ENCODE measurements around the gene CDH26.
"Not testable (repeated sequence)": the region's sequence is repeated elsewhere in the genome, so short reads cannot be mapped to it uniquely, and the experiment has no call there.

CDH26 gene

GRCh38 chr20:60041436-60042165, 83.4 kb downstream of the CDH26 start:
- DNase-seq (ENCODE audit: low read depth in 2 of 2, low spot score in 1 of 2) = not testable (repeated sequence)

GRCh38 chr20:60043435-60043834, 85.2 kb downstream of the CDH26 start:
- DNase-seq (ENCODE audit: low read depth in 2 of 2, low spot score in 1 of 2) = no peak

GRCh38 chr20:60046011-60046413, 87.8 kb downstream of the CDH26 start:
- DNase-seq (ENCODE audit: low read depth in 2 of 2, low spot score in 1 of 2) = no peak

DNA sequence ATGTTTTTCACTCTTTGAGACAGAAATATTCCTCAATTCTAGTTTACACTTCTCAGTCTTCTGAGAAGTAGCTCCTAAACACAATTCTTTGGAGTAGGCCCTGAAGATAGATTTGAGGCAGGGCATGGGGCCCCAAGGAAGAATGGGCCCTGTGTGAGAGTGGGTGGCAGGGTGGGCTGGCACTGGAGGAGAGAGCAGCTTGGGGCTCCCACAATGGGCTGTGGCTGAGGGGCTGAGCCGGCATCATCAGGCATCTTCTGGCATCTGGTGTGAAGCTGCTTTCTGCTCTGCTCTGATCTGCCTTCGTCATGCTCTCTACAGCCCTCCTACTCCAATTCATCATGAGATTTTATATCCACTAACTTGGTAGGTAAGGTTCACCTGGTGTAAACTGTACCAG, 88.2 kb downstream of the CDH26 start:
- no peak for DNase-seq (ENCODE audit: low read depth in 2 of 2, low spot score in 1 of 2)

GRCh38 chr20:60046860-60047259, 88.6 kb downstream of the CDH26 start:
- no peak for DNase-seq (ENCODE audit: low read depth in 2 of 2, low spot score in 1 of 2)

DNA sequence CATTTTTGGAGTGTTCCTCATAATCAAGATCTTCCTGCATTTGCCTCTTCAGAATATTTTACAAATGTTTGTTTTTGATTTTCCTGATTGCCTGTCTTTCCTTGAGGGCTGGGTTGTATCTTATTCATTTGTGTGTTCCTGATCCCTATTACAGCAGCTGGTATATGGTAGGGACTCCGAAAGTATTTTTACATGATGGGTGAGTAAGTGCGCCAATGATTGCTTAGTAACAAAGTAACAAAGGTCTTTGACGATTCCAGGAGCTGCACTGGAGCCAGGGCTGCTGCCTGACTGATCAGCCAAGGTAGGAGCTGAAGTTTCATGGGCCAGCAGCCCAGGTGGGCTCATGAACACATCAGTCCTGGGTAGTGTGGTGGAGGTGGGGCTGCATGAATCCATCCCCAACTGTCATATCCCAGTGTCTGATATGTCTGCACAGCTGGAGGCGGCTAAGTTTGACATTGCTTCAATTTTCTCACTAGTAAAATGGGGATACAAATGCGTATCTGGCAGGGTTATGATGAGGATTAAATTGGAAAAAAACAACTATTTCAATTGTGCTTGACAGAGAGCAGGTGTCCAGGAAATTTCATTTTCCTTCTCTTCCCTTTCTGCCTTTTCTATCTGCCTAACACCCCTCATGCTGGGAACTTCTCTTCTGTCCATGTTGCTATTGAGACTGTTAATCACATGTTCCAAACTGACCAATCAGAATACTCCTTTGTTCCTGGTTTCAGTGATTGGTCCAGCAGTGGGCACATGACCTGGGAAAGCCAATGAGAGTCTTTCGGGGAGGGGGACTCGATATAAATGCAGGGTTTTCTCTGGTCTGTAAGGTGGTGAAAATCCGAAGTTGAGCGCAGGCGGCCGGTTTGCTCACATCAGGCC, 90.7 kb downstream of the CDH26 start:
- DNase-seq (ENCODE audit: low read depth in 2 of 2, low spot score in 1 of 2) = no peak

DNA sequence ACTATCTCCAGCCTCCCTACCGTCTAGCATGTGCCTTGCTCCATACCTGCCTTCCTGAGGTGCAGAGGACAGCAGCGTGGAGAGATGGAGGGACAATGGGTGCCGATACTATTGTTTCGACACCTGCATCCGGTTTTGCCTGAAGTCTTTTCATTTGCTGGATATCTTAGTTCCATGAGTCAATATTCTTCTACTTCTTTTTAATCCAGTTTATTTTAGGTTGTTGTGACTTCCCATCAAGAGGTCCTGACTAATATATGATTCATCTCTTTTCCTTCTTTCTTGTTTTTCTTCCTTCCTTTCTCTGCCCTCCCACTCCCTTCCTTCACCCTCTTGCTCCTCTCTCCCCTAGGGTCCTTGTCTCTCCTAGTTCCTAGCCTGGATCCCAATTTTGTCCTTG, 91.4 kb downstream of the CDH26 start:
- DNase-seq (ENCODE audit: low read depth in 2 of 2, low spot score in 1 of 2) = no peak

- DNase-seq (ENCODE audit: low read depth in 2 of 2, low spot score in 1 of 2) = no peak
Measured at GRCh38 chr20:60050193-60050947, 92.1 kb downstream of the CDH26 start.

- DNase-seq (ENCODE audit: low read depth in 2 of 2, low spot score in 1 of 2) = no peak
Measured at GRCh38 chr20:60051911-60052310, 93.7 kb downstream of the CDH26 start.

GRCh38 chr20:60052322-60052721, 94.1 kb downstream of the CDH26 start:
- no peak for DNase-seq (ENCODE audit: low read depth in 2 of 2, low spot score in 1 of 2)

DNA sequence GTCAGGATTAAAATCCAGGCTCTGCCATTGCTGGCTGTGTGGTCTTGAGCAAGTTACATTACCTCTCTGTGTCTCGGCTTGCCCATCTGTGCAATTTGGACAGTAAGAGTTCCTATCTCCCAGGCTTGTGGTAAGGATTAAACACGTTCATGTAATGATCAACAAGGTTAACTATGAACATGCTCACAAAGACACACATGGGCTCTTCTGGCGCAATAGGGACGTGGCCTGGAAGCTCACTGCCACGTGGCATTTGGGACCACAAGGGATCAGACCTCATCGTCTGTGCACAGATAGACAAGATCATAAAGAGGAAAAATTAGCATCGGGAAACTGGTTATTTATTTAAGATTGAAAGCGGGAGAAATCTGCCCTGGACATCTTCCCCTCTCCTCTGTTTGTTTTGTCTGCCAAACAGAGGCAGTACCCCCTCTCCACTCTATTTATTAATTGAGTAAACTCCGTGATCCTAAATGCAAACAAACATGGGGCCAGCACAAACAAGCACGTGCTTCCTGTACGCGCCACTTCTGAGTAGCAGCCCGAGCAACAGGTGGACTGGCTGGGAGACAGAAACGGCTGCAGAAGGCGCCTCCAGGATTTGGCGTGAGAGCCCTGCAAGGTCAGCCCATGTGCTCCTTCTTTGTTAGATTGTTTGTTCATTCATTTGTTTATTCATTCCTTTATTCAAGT, 95.0 kb downstream of the CDH26 start:
- no peak for DNase-seq (ENCODE audit: low read depth in 2 of 2, low spot score in 1 of 2)

- no peak for DNase-seq (ENCODE audit: low read depth in 2 of 2, low spot score in 1 of 2)
Measured at GRCh38 chr20:60053818-60054190, 95.6 kb downstream of the CDH26 start.

GRCh38 chr20:60054716-60055634, 96.8 kb downstream of the CDH26 start:
- DNase-seq (ENCODE audit: low read depth in 2 of 2, low spot score in 1 of 2) = no peak

DNA sequence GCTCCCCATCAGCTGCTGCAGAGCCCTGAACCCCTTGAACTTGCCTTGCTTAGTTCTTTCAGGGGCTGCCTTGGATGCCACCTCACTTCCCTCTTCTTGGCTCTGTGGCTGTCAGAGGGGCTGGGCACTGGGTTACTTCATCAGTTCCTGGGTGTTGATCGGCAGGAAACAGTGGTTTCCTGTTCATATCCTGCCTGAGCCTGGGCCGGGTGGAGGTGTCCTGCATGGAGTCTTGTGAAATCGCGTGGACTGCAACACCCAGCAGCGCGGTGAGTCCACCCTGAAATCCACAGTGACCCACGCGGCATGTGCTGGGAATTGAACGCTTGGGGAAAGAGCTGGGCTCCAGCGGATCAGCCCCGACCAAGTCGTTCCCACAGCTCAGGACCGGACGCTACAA, 97.5 kb downstream of the CDH26 start:
- DNase-seq (ENCODE audit: low read depth in 2 of 2, low spot score in 1 of 2) = peak in 1 of 2 donors; percentile 19

DNA sequence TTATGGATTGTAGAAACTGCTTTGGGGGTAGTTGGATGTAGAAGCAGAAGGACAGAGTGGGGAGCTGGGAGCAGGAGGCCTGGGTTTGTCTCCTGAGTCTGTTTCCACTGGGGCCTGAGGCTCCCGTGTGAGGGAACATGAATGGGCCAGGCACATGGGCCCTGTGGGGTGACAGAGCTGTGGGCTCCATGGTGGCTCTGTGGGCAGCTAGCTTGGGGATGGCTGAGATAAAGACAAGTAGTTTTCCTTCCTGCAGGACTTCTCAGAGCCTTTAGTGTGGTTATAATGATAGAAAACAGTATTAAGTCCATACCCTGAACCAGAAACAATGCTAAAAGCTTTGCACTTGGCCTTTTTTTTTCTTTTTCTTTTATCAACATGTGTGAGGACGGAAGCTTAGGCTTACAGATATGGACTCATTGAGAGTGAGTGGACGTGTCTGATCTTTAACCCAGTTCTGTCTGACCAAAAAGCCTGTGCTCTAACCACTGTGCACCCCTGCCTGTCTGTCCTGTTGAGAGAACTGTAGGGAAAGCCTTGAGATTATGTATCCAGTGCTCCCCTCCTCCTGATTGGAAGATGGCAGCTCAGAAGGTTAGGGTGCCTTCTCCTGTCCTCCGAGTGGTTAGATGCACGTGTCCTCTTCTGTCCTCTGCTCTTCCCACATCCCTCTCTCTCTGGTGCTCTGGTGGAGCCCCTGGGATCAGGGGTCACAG, 98.3 kb downstream of the CDH26 start:
- no peak for DNase-seq (ENCODE audit: low read depth in 2 of 2, low spot score in 1 of 2)

- DNase-seq (ENCODE audit: low read depth in 2 of 2, low spot score in 1 of 2) = peak; percentile 36 to 38
Measured at GRCh38 chr20:60057123-60057865, 99.1 kb downstream of the CDH26 start.

DNA sequence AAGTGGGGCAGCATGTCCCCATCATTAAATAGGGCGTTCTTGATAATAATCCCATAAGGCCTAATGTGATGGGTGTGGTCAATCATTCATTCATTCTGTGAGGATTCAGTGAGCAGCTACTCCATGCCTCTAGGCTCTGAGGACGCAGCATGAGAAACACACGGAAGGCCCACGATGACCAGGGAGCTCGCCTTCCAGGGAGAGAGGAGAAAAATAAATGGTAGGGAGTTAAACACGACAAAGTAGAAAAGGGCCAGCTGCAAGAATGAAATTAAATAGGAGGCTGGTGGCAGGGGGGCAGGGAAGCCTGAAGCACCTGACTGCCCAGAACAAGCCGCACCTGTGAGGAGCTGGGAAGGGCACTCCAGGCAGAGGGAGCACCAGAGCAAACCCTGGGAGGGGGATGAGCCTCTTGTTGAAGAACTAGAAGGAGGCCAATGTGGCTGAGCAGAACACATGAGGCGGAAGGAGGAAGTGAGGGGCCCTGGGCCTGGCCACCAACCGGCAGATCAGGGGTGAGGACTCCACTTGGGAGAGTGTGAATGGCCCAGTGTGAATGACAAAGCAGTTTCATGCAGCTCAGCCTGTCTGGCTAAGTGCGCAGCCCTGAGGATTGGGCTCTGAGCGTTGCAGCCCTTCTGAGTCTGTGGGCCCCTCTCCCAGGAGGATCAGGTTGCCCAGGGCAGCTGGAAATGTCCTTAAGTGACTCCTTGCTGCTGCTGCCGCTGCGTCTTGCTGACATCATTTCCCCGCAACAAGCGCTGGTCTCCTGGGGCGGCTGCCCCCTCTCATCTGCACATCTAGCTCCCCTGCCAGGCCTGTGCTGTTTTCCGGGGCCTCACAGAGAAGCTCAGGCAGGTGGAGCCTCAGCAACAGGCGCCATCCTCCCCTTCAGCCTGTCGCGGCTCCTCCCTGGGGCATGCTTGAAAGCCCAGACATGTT, 99.9 kb downstream of the CDH26 start:
- DNase-seq (ENCODE audit: low read depth in 2 of 2, low spot score in 1 of 2) = no peak

DNA sequence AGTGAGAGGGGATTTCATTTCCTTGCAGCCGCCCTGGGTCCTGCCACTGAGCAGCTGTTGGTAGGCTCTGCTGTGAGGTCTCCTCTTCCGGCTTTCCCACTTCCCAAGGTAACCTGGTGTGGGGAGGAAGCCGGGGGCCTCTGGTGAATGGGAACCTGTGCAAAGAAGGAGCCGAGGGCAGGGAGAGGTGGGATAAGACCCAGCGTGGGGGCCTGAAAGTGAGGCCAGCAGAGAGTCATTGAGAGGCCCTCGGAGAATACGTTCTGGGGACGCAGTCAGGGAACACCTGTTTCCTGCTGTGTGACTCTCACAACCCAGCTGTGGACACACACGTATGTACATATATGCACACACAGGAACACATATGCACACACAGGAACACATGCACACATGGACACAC, 100.7 kb downstream of the CDH26 start:
- DNase-seq (ENCODE audit: low read depth in 2 of 2, low spot score in 1 of 2) = no peak

Measured in stimulated activated CD8-positive, alpha-beta memory T cell treated with anti-CD3 and anti-CD28 coated beads, Interleukin-4, amount 100 ng/mL, for 1 hour (primary cell).